Measurements from ENCODE around the gene GRB10.

DNA sequence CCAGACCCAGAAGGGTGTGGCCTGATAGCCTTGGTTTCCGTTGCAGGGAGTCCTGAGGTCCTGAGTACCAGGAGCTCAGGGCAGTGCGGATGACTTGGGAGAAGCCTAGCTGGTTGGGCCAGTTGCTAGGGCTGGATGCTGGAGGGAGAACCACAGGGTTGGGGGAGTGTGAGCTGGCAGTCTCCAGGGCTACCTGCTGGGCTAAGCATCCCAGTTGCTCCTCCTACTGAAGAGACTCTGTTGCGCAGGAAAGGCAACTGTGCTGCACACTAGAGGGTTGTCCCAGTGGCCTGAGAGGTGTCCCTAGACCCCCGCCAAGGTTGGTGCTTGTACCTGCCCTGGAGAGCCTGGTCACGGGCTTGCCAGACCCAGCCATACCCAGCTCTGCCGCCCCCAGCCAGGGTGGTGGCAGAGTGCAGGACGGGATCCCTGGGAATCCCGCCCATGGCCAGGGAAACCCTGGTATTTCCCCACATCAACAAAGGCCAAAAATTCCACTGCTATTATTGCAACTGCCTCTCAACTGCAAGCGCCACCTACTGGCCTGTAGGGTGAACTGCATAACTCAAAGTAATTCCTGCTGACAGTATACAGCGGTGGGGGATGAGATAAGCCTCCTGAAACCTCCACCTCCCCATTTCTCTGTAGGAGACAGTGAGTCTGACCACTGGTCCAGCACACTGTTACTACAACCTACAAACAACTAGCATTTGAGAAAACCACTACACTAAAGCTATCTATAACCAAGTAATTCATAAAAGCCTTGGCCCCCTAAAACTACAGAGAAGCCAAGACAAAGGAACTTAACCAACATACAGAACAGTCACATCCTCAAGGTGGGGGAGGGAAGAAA is 149.9 kb downstream of the GRB10 start:
- no peak for TF ChIP-seq POLR2A (IDR thresholded peaks at IDR 0.05; ENCODE audit: low read length)
- TF ChIP-seq GATA1 (IDR thresholded peaks at IDR 0.05; ENCODE audit: low read depth, low read length) = no peak

All from erythroblast (primary cell).